MV-4-11 (cell line): ENCODE measurements around the gene ZFYVE1.
A peak's percentile ranks its signal among the peaks of the same experiment; 100 is the strongest.
"Not testable (repeated sequence)": the region's sequence is repeated elsewhere in the genome, so short reads cannot be mapped to it uniquely, and the experiment has no call there.

Experiments used
- DNase-seq: peaks from one replicate; lab custom pipeline; 2025; lab: John Stamatoyannopoulos, UW

Gene ZFYVE1

GRCh38 chr14:72961016-72961415, 65.9 kb downstream of the ZFYVE1 start:
- DNase-seq, result not testable (repeated sequence)

GRCh38 chr14:72958548-72958947, 68.4 kb downstream of the ZFYVE1 start:
- DNase-seq, result no peak

GRCh38 chr14:72957213-72957612, 69.7 kb downstream of the ZFYVE1 start:
- DNase-seq, result no peak

GRCh38 chr14:72956741-72957140, 70.2 kb downstream of the ZFYVE1 start:
- not testable (repeated sequence) for DNase-seq

- no peak for DNase-seq
Observed at GRCh38 chr14:72952171-72952570, 74.7 kb downstream of the ZFYVE1 start.

GRCh38 chr14:72948481-72949138, 78.3 kb downstream of the ZFYVE1 start:
- DNase-seq, result peak; percentile 14

GRCh38 chr14:72947366-72948160, 79.3 kb downstream of the ZFYVE1 start:
- DNase-seq, result no peak

GRCh38 chr14:72946491-72946890, 80.4 kb downstream of the ZFYVE1 start:
- no peak for DNase-seq

- peak; percentile 64 for DNase-seq
Observed at GRCh38 chr14:72945356-72946027, 81.4 kb downstream of the ZFYVE1 start.

GRCh38 chr14:72943876-72944430, 83.0 kb downstream of the ZFYVE1 start:
- DNase-seq, result no peak

- no peak for DNase-seq
Observed at GRCh38 chr14:72942934-72943333, 84.0 kb downstream of the ZFYVE1 start.

- DNase-seq, result no peak
Observed at GRCh38 chr14:72941286-72941985, 85.5 kb downstream of the ZFYVE1 start.

GRCh38 chr14:72939630-72940029, 87.3 kb downstream of the ZFYVE1 start:
- no peak for DNase-seq

GRCh38 chr14:72932893-72933292, 94.0 kb downstream of the ZFYVE1 start:
- no peak for DNase-seq

GRCh38 chr14:72929316-72930080, 97.4 kb downstream of the ZFYVE1 start:
- DNase-seq, result no peak

- no peak for DNase-seq
Observed at GRCh38 chr14:72928872-72929271, 98.0 kb downstream of the ZFYVE1 start.

GRCh38 chr14:72926292-72927028, 100.4 kb downstream of the ZFYVE1 start, which contains the start of gene DCAF4:
DCAF4 (plus strand) TSS chr14:72926464; CDS start chr14:72937979, 11,515 bp downstream.
- DNase-seq, result peak; percentile 98

- no peak for DNase-seq
Observed at GRCh38 chr14:72925815-72926291, 101.1 kb downstream of the ZFYVE1 start.

GRCh38 chr14:72925171-72925759, 101.6 kb downstream of the ZFYVE1 start:
- DNase-seq, result no peak

GRCh38 chr14:72924337-72924736, 102.6 kb downstream of the ZFYVE1 start:
- no peak for DNase-seq
